Transverse colon (tissue), 4 donors: ENCODE data around the gene GNAQ. TPM values are rescaled to one million over a fixed set of nuclear protein-coding genes. Genes with fewer than 3 reads are reported as not detected.

Experiments used
- DNase-seq: peaks from one replicate; pipeline ENCODE4 v3.0.0-alpha.2; 2019
- H3K27ac ChIP-seq, 4 donors: fragments of 200-600 bp; sonication (generic); 2 replicates each; pipeline ENCODE4 v1.5.1; 2016 to 2018; ENCODE audit warnings: inconsistent platforms in 4 of 4
- H3K27me3 ChIP-seq: fragments of 200-600 bp; sonication (generic); 2 replicates; pipeline ENCODE4 v1.5.1; 2017; ENCODE audit warnings: inconsistent platforms
- H3K36me3 ChIP-seq, 4 donors: fragments of 200-600 bp; sonication (generic); 2 replicates each; pipeline ENCODE4 v1.5.1; 2017 to 2019; ENCODE audit warnings: inconsistent platforms in 4 of 4
- H3K4me1 ChIP-seq, 4 donors: fragments of 200-600 bp; sonication (generic); 2 replicates each; pipeline ENCODE4 v1.5.1; 2017 to 2020; ENCODE audit warnings: inconsistent platforms in 4 of 4
- H3K4me3 ChIP-seq, 4 donors: fragments of 200-600 bp; sonication (generic); 1 replicate in 1 of 4; 2 replicates in 3 of 4; pipeline versions ENCODE4 v1.5.1 to v1.6.1; 2017 to 2019; ENCODE audit warnings: inconsistent platforms in 4 of 4
- H3K9me3 ChIP-seq, 2 donors: fragments of 200-600 bp; sonication (generic); 2 replicates each; pipeline ENCODE4 v1.5.1; 2017 to 2019; ENCODE audit warnings: inconsistent platforms in 2 of 2
- EP300 ChIP-seq: sonication (generic); formaldehyde crosslinking; IDR thresholded peaks from one replicate; pipeline ENCODE4 v1.6.1; 2017; ENCODE audit warnings: antibody characterized with exemption, low read depth
- POLR2A ChIP-seq: fragments of 450-650 bp; IDR thresholded peaks from one replicate; pipeline ENCODE4 v1.6.1; 2016; ENCODE audit warnings: antibody characterized with exemption, mild to moderate bottlenecking, moderate library complexity
- POLR2AphosphoS5 ChIP-seq, 3 donors: sonication (generic); formaldehyde crosslinking; IDR thresholded peaks; one replicate each; pipeline ENCODE4 v1.6.1; 2016; ENCODE audit warnings: antibody characterized with exemption in 3 of 3
- WGBS, 2 donors: methylation state at CpG; one replicate each; pipeline ENCODE4 v1.1.5; 2018; ENCODE audit warnings: low coverage in 1 of 2; 5-methylcytosine and 5-hydroxymethylcytosine counted together
- in situ Hi-C, 4 donors: fragments of 200-750 bp; cut with MboI; loops; one replicate each; pipeline versions ENCODE4 v1.15.0 to v1.15.1; 2017; ENCODE audit warnings: low sequenced_read_pairs in 3 of 4, low pct_ligation_motif_present in 1 of 4, low pct_unique_long_range_greater_than_20kb in 1 of 4
- intact Hi-C: fragments of 100-400 bp; cut with DNase I; formaldehyde crosslinking; loops from one replicate; pipeline ENCODE4 v1.15.1; 2023; ENCODE audit warnings: low total_unique reads
- total RNA-seq, 4 donors: library from RNA; depleted of rRNA; stranded (reverse); fragments of >200 nt; gene quantifications; one replicate each; pipeline ENCODE4 v1.1.0, GENCODE V29; 2016
- TF ChIP-seq, protein P1 (sequence below), 5 experiments: fragments of 200-600 bp in 3 of 5; fragments of 450-650 bp in 2 of 5; sonication (generic) in 3 of 5; IDR thresholded peaks; 1 replicate in 2 of 5; 2 replicates in 3 of 5; pipeline ENCODE4 v1.5.1; 2016 to 2017; ENCODE audit warnings: antibody characterized with exemption in 5 of 5, inconsistent platforms in 3 of 5, mild to moderate bottlenecking in 2 of 5, moderate library complexity in 1 of 5

The GNAQ gene
- total RNA-seq, 4 donors from 2014 or later: 36.3 to 54.9 (median 47.1) TPM

DNA sequence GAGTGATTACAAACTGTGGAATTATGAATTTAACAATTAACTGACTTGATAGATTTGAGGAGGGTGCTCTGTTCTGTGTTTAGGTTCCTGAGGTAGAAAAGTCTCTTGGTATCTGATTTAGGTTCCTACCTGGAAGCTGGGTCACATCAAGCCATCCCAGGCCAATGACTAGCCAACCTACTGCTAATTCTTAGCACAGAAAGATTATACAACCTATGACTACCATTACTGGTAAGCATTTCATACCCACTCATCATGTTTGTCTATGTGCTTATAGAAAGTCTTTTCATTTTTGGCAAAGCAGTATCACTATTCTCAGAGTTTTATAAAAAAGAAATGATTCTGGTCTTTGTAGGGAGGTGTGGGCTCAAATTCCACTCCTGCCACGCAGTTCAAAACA, 49.7 kb downstream of the GNAQ start:
- no peaks in the 10 kb centered on the region for H3K36me3 ChIP-seq
- H3K9me3 ChIP-seq: no peaks in the 10 kb centered on the region
- 70% methylated on average over 1 of the region's 1 CpG for WGBS, 2 donors
- no peaks in the 10 kb centered on the region for H3K27me3 ChIP-seq
- peaks cover 48 to 94% (median 65%) of the 10 kb centered on the region in 4 donors for H3K4me1 ChIP-seq
- DNase-seq: no peak
- intact Hi-C loops: no loop called here
- TF ChIP-seq EP300 (no peak), POLR2AphosphoS5 (IDR thresholded peaks at IDR 0.05) (no peak), POLR2A (no peak)
- TF ChIP-seq, protein P1, sequence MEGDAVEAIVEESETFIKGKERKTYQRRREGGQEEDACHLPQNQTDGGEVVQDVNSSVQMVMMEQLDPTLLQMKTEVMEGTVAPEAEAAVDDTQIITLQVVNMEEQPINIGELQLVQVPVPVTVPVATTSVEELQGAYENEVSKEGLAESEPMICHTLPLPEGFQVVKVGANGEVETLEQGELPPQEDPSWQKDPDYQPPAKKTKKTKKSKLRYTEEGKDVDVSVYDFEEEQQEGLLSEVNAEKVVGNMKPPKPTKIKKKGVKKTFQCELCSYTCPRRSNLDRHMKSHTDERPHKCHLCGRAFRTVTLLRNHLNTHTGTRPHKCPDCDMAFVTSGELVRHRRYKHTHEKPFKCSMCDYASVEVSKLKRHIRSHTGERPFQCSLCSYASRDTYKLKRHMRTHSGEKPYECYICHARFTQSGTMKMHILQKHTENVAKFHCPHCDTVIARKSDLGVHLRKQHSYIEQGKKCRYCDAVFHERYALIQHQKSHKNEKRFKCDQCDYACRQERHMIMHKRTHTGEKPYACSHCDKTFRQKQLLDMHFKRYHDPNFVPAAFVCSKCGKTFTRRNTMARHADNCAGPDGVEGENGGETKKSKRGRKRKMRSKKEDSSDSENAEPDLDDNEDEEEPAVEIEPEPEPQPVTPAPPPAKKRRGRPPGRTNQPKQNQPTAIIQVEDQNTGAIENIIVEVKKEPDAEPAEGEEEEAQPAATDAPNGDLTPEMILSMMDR (IDR thresholded peaks at IDR 0.05): no peak
- no peak overlapping the region for H3K4me3 ChIP-seq
- H3K27ac ChIP-seq: peak overlapping the region; percentile 72 to 82 (median 78)
- in situ Hi-C loops: no loop called here

DNA sequence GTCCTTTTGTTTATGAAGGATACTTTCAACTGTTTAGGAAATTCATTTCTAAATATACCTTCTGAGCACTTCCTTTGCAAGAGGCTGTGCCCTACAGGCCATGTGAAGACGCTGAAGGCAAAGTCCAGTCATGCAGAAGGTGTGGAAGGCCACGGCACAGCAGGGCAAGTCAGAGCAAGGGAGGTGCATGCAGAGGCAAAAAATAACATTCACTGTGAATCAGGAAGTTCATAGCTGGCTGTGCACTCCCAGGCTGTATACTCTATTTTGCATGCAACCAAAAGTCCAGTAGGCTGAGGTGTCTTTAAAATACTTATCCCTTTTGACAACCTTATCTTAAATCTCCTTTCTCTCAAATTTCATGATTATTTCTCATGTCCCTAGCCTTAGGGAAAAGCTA, 50.3 kb downstream of the GNAQ start:
- peaks cover 48 to 93% (median 64%) of the 10 kb centered on the region in 4 donors for H3K4me1 ChIP-seq
- WGBS, 2 donors: 0 to 20% methylated on average over 2 of the region's 2 CpGs
- intact Hi-C loops (no loop called here), in situ Hi-C loops (no loop called here)
- no peaks in the 10 kb centered on the region for H3K9me3 ChIP-seq
- no peaks in the 10 kb centered on the region for H3K27me3 ChIP-seq
- peak; percentile 81 for DNase-seq
- peak overlapping the region; percentile 72 to 82 (median 78) for H3K27ac ChIP-seq
- H3K4me3 ChIP-seq: peak overlapping the region in 1 of 4 donors; percentile 12
- TF ChIP-seq EP300 (no peak), POLR2A (no peak), POLR2AphosphoS5 (IDR thresholded peaks at IDR 0.05) (peak in 2 of 3 donors; percentile 75 to 77)
- TF ChIP-seq, protein P1 (IDR thresholded peaks at IDR 0.05): peak in 3 of 5 experiments; percentile 12 to 64 (median 35)
- H3K36me3 ChIP-seq: no peaks in the 10 kb centered on the region

DNA sequence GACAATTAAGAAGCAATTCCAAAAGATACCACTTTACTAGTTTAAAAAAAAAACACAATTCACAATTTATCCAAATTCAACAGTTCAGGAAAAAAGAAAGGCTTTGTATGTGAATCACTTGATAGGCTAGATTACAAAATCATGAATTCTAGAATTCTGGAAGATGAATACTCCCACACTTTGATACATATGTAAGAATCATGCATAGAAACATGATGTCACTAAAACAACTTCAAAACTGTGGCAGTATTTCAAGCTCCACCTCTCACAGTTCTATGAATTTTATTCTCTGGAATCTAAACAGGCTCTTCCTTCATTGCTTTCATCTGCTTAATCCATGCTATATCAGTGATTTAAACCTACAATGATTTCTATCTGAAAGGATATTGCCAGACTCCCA, 51.0 kb downstream of the GNAQ start:
- in situ Hi-C loops: no loop called here
- peaks cover 48 to 89% (median 59%) of the 10 kb centered on the region in 4 donors for H3K4me1 ChIP-seq
- intact Hi-C loops: no loop called here

DNA sequence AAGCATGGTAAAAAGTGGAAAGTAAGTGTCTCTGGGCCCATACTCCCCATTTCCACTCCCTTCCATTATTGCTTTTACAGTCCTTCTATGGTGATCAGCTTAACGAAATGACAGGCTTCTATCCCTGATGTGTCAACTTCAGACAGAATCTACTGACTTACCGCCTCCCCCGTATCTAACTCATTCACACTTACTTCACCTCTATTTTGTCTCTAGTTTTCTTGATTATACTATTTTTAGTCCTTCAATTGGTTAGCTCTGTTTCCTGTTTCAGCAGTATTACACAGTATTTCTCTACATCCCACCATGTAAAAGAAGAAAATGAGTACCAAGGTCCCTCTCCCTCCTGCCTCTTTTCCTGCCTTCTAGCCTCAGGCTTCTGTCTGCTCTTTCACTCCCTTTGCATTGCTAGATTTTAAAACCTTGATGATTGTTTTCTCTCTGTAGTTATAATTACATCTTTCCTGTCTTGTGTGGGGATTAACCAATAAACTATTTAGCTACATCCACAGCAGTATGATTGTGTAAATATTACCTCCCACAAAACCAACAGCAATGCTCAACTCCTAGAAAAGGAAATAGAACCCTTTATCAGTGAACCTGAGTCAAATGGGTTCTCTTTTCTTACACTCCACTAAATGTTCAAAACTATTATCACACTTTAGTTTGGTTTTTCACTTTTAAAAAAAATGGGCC, 53.4 kb downstream of the GNAQ start:
- in situ Hi-C loops: no loop called here
- H3K27ac ChIP-seq: peak overlapping the region; percentile 70 to 82 (median 74)
- TF ChIP-seq POLR2A (no peak), POLR2AphosphoS5 (IDR thresholded peaks at IDR 0.05) (no peak), EP300 (no peak)
- TF ChIP-seq, protein P1 (IDR thresholded peaks at IDR 0.05): no peak
- peaks cover 40 to 68% (median 54%) of the 10 kb centered on the region in 4 donors for H3K4me1 ChIP-seq
- H3K9me3 ChIP-seq: no peaks in the 10 kb centered on the region
- intact Hi-C loops: no loop called here
- DNase-seq: no peak
- H3K4me3 ChIP-seq: no peak overlapping the region
- WGBS, 2 donors: 38 to 72% methylated on average over 3 of the region's 3 CpGs
- H3K27me3 ChIP-seq: no peaks in the 10 kb centered on the region
- no peaks in the 10 kb centered on the region for H3K36me3 ChIP-seq

More for the DNA sequence above, 51.0 kb downstream of the GNAQ start:
- no peak for TF ChIP-seq POLR2AphosphoS5 (IDR thresholded peaks at IDR 0.05)
- TF ChIP-seq EP300: no peak
- TF ChIP-seq, protein P1 (IDR thresholded peaks at IDR 0.05): no peak
- no peak for TF ChIP-seq POLR2A
- DNase-seq: no peak
- Histone ChIP-seq H3K27ac (peak overlapping the region; percentile 72 to 82 (median 78)), H3K9me3 (no peaks in the 10 kb centered on the region), H3K36me3 (no peaks in the 10 kb centered on the region), H3K27me3 (no peaks in the 10 kb centered on the region), H3K4me3 (peak overlapping the region in 1 of 4 donors; percentile 12)
